GM18526 (cell line): Measurements from ENCODE around the gene LRCOL1.

ENCODE experiments used
- POLR2A ChIP-seq: IDR thresholded peaks from 3 replicates; pipeline ENCODE4 v1.6.1; 2011; ENCODE audit not compliant: insufficient read length; ENCODE audit errors: extremely low read depth

Gene LRCOL1

GRCh38 chr12:132560614-132561426, 49.6 kb downstream of the LRCOL1 start:
- no peak for TF ChIP-seq POLR2A

- no peak for TF ChIP-seq POLR2A
Measured at GRCh38 chr12:132560364-132560613, 50.1 kb downstream of the LRCOL1 start.

- TF ChIP-seq POLR2A, result no peak
Measured at GRCh38 chr12:132559652-132560363, 50.6 kb downstream of the LRCOL1 start.

- TF ChIP-seq POLR2A, result no peak
Measured at GRCh38 chr12:132558861-132559623, 51.3 kb downstream of the LRCOL1 start.

- TF ChIP-seq POLR2A, result no peak
Measured at GRCh38 chr12:132558042-132558856, 52.1 kb downstream of the LRCOL1 start.

GRCh38 chr12:132557291-132558015, 52.9 kb downstream of the LRCOL1 start:
- no peak for TF ChIP-seq POLR2A

GRCh38 chr12:132556801-132557200, 53.6 kb downstream of the LRCOL1 start:
- no peak for TF ChIP-seq POLR2A

- TF ChIP-seq POLR2A, result no peak
Measured at GRCh38 chr12:132556216-132556615, 54.2 kb downstream of the LRCOL1 start.

GRCh38 chr12:132555686-132556085, 54.7 kb downstream of the LRCOL1 start:
- no peak for TF ChIP-seq POLR2A

- TF ChIP-seq POLR2A, result no peak
Measured at GRCh38 chr12:132554845-132555630, 55.3 kb downstream of the LRCOL1 start.
